Measurements from ENCODE around the gene ADAM22. TPM values are rescaled to one million over a fixed set of nuclear protein-coding genes. Genes with fewer than 3 reads are reported as not detected.

Gene ADAM22
- polyA plus RNA-seq, 1 of the 3 experiments (the other 2 are of a cell fraction) = 3.0 TPM

- DNase-seq = no peak
- H3K9me2 ChIP-seq = no peaks in the 10 kb centered on the region
- 72% methylated on average over 3 of the region's 3 CpGs for WGBS (ENCODE audit: low lambda C conversion rate)
- CTCF ChIA-PET = interaction anchor here (0.9 to 1.3 kb wide), 3 partner anchors 12 to 202 kb away, joined by 3 to 4 read pairs (median 3); no protein-coding TSS in a partner anchor
- no peak overlapping the region for H3K4me2 ChIP-seq
- H3K9me3 ChIP-seq = no peaks in the 10 kb centered on the region
- H3F3A ChIP-seq (replicated peaks; ENCODE audit: insufficient read depth) = no peaks in the 10 kb centered on the region
- H3K79me2 ChIP-seq (ENCODE audit: insufficient read depth) = no peaks in the 10 kb centered on the region
- POLR2A ChIA-PET = no interaction called here
- H3K36me3 ChIP-seq (replicated peaks in 1 of 2; ENCODE audit: control insufficient read depth in 1 of 2, insufficient read depth in 2 of 2, low read length in 1 of 2) = no peaks in the 10 kb centered on the region
- TF ChIP-seq FOXJ3 (CRISPR knock-in tag; IDR thresholded peaks at IDR 0.05) = no peak
- TF ChIP-seq TAF1 (IDR thresholded peaks at IDR 0.05; ENCODE audit: borderline replicate concordance, low read depth, low read length) = no peak
- TF ChIP-seq FOSL2 (IDR thresholded peaks at IDR 0.05; ENCODE audit: borderline replicate concordance, low read depth) = no peak
- TF ChIP-seq TEAD4 (IDR thresholded peaks at IDR 0.05; ENCODE audit: borderline replicate concordance, insufficient read depth) = no peak
- TF ChIP-seq YY1 (IDR thresholded peaks at IDR 0.05; ENCODE audit: low read depth) = no peak
- no peak for TF ChIP-seq RAD21 (IDR thresholded peaks at IDR 0.05; ENCODE audit: low read length)
- no peak for TF ChIP-seq TCF12 (IDR thresholded peaks at IDR 0.05)
- no peak for TF ChIP-seq ZBTB33 (IDR thresholded peaks at IDR 0.05; ENCODE audit: borderline replicate concordance, low read depth)
- TF ChIP-seq RCOR1 (IDR thresholded peaks at IDR 0.05; ENCODE audit: low read length) = no peak
- TF ChIP-seq USF1 (IDR thresholded peaks at IDR 0.05; ENCODE audit: borderline replicate concordance, low read depth) = no peak
- no peak overlapping the region for H3K9ac ChIP-seq
- no peaks in the 10 kb centered on the region for H4K20me1 ChIP-seq (ENCODE audit: insufficient read depth)
- peaks cover 0 to 21% of the 10 kb centered on the region in 2 experiments; a peak in 2 of 4 replicates for H3K4me1 ChIP-seq (ENCODE audit: control insufficient read depth in 1 of 2, insufficient read depth in 2 of 2, low read depth in 1 of 2, low read length in 1 of 2)
- peak overlapping the region in 1 of 2 experiments; percentile 58; a peak in 1 of 4 replicates for H3K27ac ChIP-seq (ENCODE audit: low read depth in 2 of 2, low read length in 1 of 2)
- no peaks in the 10 kb centered on the region for H3K27me3 ChIP-seq (ENCODE audit: insufficient read depth)
- H2AFZ ChIP-seq (ENCODE audit: low read depth) = no peak overlapping the region
- no peak overlapping the region for H3K4me3 ChIP-seq (ENCODE audit: low read depth in 2 of 2, low read length in 1 of 2)
Observed at GRCh38 chr7:88003581-88003980, 69.5 kb downstream of the ADAM22 start.

GRCh38 chr7:88005191-88005590 lies 71.1 kb downstream of the ADAM22 start:
- no peak overlapping the region for H2AFZ ChIP-seq (ENCODE audit: low read depth)
- H3K4me3 ChIP-seq (ENCODE audit: low read depth in 2 of 2, low read length in 1 of 2) = no peak overlapping the region
- H3F3A ChIP-seq (replicated peaks; ENCODE audit: insufficient read depth) = no peaks in the 10 kb centered on the region
- H3K4me1 ChIP-seq (ENCODE audit: control insufficient read depth in 1 of 2, insufficient read depth in 2 of 2, low read depth in 1 of 2, low read length in 1 of 2) = peaks cover 0 to 21% of the 10 kb centered on the region in 2 experiments; a peak in 2 of 4 replicates
- H4K20me1 ChIP-seq (ENCODE audit: insufficient read depth) = no peaks in the 10 kb centered on the region
- H3K9me2 ChIP-seq = no peaks in the 10 kb centered on the region
- DNase-seq = no peak
- peak overlapping the region in 1 of 2 experiments; percentile 17; a peak in 1 of 4 replicates for H3K27ac ChIP-seq (ENCODE audit: low read depth in 2 of 2, low read length in 1 of 2)
- H3K9me3 ChIP-seq = no peaks in the 10 kb centered on the region
- no peaks in the 10 kb centered on the region for H3K27me3 ChIP-seq (ENCODE audit: insufficient read depth)
- no peak overlapping the region for H3K4me2 ChIP-seq
- H3K79me2 ChIP-seq (ENCODE audit: insufficient read depth) = no peaks in the 10 kb centered on the region
- ChIA-PET CTCF (interaction anchor here (0.6 to 1.2 kb wide), 3 partner anchors 9 to 102 kb away, joined by 3 read pairs; no protein-coding TSS in a partner anchor), POLR2A (interaction anchor here (0.8 kb wide), 1 partner anchor 14 kb away, joined by 3 read pairs; no protein-coding TSS in a partner anchor)
- no peak overlapping the region for H3K9ac ChIP-seq
- H3K36me3 ChIP-seq (replicated peaks in 1 of 2; ENCODE audit: control insufficient read depth in 1 of 2, insufficient read depth in 2 of 2, low read length in 1 of 2) = no peaks in the 10 kb centered on the region
- TF ChIP-seq TAF1 (IDR thresholded peaks at IDR 0.05; ENCODE audit: borderline replicate concordance, low read depth, low read length) = no peak
- TF ChIP-seq TEAD4 (IDR thresholded peaks at IDR 0.05; ENCODE audit: borderline replicate concordance, insufficient read depth) = no peak
- no peak for TF ChIP-seq SMC3 (IDR thresholded peaks at IDR 0.05; ENCODE audit: low read depth, low read length)
- no peak for TF ChIP-seq MXI1 (IDR thresholded peaks at IDR 0.05; ENCODE audit: low read depth, low read length)
- no peak for TF ChIP-seq EP300 (IDR thresholded peaks at IDR 0.05; ENCODE audit: borderline replicate concordance in 1 of 2, low read depth in 1 of 2, low read length in 1 of 2)
- no peak for TF ChIP-seq YY1 (IDR thresholded peaks at IDR 0.05; ENCODE audit: low read depth)
- no peak for TF ChIP-seq GABPA (IDR thresholded peaks at IDR 0.05; ENCODE audit: low read depth)

Measured in SK-N-SH (cell line).